AG09319 (cell line): ENCODE data around the gene TAGLN2.

Source experiments
- DNase-seq: peaks from one replicate; pipeline ENCODE4 v3.0.0-alpha.2; 2010; ENCODE audit warnings: low read depth; ENCODE audit errors: extremely low read depth
- TF ChIP-seq, protein P1 (sequence below): IDR thresholded peaks from 2 replicates; pipeline ENCODE4 v1.5.1; 2011; ENCODE audit warnings: low read depth, mild to moderate bottlenecking, inconsistent platforms, low read length, moderate library complexity

TAGLN2 gene

DNA sequence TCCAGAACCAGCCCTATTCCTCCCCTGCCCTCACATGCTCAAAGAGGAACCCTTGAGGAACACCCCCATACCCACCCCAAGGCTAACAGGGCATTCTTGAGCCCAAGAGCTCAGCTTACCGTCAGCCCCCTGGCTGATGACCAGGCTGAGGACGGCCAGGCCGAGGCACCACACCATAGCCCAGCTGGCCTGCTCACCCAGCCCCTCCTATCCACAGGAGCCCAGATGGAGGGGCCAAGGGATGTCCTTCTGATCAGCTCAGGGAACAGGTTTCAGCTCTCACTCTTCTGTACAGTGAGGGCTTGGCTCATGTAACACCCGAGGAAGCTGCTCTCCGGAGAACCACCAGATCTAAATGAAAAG lies 18.0 kb upstream of the TAGLN2 start:
- no peak for DNase-seq
- TF ChIP-seq, protein P1, sequence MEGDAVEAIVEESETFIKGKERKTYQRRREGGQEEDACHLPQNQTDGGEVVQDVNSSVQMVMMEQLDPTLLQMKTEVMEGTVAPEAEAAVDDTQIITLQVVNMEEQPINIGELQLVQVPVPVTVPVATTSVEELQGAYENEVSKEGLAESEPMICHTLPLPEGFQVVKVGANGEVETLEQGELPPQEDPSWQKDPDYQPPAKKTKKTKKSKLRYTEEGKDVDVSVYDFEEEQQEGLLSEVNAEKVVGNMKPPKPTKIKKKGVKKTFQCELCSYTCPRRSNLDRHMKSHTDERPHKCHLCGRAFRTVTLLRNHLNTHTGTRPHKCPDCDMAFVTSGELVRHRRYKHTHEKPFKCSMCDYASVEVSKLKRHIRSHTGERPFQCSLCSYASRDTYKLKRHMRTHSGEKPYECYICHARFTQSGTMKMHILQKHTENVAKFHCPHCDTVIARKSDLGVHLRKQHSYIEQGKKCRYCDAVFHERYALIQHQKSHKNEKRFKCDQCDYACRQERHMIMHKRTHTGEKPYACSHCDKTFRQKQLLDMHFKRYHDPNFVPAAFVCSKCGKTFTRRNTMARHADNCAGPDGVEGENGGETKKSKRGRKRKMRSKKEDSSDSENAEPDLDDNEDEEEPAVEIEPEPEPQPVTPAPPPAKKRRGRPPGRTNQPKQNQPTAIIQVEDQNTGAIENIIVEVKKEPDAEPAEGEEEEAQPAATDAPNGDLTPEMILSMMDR: no peak

DNA sequence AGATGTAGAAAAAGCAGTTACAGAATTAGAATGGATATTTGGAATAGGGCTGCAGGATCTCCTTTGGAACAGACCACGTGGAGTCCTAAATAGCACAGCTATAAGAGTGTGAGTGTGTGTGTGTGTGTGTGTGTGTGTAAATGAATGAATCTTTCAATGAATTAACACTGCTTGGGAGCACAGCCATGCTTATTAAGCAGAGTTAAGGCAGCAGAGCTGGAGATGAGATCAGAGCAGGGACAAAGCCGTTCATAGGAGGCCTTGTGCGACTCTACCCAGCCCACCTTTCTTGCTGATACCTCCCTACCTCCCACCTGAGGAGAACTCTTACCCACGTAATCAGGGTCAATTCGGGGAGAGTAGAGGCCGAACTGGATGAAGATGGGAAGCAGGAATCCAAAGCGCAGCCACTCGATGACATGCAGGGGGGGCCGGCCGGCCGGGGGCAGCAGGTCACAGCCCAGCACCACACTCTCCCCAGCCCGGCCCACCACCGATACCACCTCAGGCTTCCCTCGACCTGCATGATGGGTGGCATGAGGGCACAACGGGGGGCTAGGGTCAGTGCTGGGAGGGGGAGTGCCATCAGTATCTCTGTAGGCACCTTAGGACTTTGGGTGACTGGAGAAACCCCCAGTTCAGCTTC lies 17.4 kb upstream of the TAGLN2 start:
- TF ChIP-seq, protein P1: no peak
- no peak for DNase-seq

DNA sequence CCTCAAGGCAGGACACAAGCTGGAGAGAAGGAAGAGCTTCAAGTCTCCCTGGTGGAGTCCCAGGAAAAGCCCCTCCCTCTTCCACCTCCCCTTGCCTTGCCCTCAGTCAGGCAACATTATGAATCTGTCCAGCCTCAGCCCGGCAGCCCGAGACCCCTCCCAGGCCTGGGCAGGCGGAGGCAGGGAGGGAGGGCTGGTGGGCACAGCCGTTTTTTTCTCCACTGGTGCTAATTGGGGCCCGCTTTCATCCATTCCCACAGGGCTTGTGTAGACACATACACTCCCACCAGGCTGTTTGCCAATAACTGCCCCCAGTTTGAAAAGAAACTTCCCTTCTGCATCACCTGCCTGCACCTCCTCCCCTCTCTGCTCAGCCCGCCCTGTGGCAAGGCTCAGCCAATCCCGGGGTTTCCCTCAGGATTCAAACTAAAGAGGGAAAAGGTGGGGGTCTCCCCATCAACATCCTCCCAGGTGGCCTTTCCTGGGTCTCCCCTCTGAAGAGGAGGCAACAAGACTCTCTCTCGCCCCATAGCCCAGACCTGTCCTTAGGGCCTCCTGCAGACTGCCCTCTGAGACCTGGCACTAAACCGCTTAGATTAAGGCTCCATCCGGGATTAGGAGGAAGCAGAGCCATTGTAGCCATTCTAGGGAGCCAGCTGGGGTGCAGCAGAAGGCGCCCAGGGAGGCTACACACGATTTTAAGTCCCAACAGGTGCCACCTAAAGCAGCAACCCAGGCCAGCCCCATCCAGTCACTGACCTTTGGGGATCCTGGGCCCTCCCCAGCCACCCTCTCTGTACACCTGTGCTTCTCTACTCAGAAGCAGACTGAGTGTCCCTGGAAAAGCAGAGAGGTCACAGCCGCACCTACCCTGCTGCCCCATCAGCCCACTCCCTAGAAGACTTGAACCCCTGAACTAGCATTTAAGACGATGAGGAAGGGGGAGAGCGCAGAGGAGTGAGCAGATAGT lies 16.6 kb upstream of the TAGLN2 start:
- no peak for DNase-seq
- TF ChIP-seq, protein P1: no peak

DNA sequence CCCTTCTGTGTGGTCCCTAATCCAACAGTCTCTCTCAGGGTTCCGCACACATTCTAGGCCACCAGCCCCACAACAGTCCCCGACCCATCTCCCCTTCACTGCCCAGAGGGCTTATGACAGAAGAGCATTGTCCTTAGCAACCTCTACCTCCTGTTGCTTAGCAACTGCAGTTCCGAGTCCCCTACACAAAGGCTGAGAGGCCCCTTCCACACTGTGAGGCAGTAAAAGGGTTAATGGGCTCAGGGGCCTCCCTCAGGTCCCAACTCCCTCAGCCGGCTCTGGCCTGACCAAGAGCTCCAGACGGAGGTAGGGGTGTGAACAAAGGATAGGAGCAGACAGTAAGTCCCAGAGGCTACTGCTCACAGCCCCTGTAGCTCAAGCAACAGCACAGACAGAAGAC lies 15.8 kb upstream of the TAGLN2 start:
- DNase-seq: no peak
- TF ChIP-seq, protein P1: no peak

DNA sequence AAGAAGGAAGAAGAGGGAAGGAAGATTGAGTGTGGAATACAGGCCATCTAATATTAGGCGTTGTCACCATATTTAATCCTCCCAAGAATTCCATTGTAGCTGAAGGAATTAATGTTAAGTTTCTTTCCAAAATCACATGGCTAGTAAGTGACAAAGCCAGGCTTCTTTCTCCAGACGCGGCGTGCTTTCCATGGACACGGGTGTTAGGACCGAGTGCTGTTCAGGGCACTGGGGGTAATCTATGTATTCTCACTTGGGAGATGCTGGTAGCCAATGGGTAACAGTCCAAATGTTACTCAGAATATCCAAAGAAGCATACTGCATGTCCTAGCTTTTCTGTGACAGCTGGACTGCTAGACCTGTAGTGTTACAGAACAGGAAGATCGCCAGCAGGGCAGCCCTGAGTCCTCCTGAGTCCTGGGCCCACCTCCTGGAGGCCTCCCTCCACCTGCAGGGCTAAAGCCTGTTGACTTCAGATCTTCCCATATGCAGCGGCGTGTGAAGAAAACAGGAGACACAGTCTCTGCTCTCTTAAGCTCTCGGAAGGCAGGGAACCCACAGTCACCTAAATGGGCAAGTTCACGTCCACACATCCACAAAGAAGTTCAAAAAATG lies 14.8 kb upstream of the TAGLN2 start:
- TF ChIP-seq, protein P1: no peak
- no peak for DNase-seq

DNA sequence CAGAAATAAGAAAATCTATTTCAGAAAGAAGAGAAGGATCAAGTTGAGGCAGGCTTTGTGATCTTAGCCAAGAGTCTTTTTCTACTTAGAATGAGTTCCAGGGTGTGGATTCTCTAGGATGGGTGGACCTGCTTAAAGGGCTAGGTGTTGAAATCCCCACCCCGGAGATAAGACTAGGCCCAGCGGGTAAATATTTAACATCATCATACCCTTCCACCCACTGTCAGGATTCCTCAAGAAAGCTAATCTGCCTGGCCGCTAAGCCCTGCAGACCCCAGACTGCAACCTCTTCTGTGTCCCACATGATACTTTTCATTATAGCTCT lies 14.3 kb upstream of the TAGLN2 start:
- TF ChIP-seq, protein P1: no peak
- DNase-seq: no peak
